Progenitor cell of endocrine pancreas (in vitro differentiated cells): ENCODE results near the gene COX20. TPM values are rescaled to one million over a fixed set of nuclear protein-coding genes. Genes with fewer than 3 reads are reported as not detected.

Experiments used
- DNase-seq: peaks from one replicate; pipeline ENCODE4 v3.0.0; 2021; ENCODE audit warnings: low spot score; ENCODE audit not compliant: unreplicated experiment
- H3K27ac Mint-ChIP-seq: 2 replicates; pipeline ENCODE4 v1.8.0; 2021; ENCODE audit warnings: mild to moderate bottlenecking, moderate library complexity, mixed read lengths
- H3K27me3 Mint-ChIP-seq: 2 replicates; pipeline ENCODE4 v1.8.0; 2021; ENCODE audit warnings: mixed read lengths
- H3K36me3 Mint-ChIP-seq: 2 replicates; pipeline ENCODE4 v1.8.0; 2022; ENCODE audit warnings: mixed read lengths; ENCODE audit not compliant: insufficient read depth
- H3K4me1 Mint-ChIP-seq: 2 replicates; pipeline ENCODE4 v1.8.0; 2021; ENCODE audit warnings: low read depth, mixed read lengths
- H3K4me3 Mint-ChIP-seq: 2 replicates; pipeline ENCODE4 v1.8.0; 2021; ENCODE audit warnings: low read depth, mild to moderate bottlenecking, moderate library complexity, mixed read lengths
- H3K9me3 Mint-ChIP-seq: 2 replicates; pipeline ENCODE4 v1.8.0; 2021; ENCODE audit warnings: low read depth, mixed read lengths
- total RNA-seq: library from RNA; stranded (reverse); gene quantifications from 2 replicates; pipeline ENCODE4 v1.2.1, GENCODE V29; 2021
- TF ChIP-seq, protein P1 (sequence below): fragments of 200-600 bp; sonication (generic); IDR thresholded peaks from one replicate; pipeline ENCODE4 v1.5.0; 2021; ENCODE audit warnings: antibody characterized with exemption, mild to moderate bottlenecking; ENCODE audit not compliant: unreplicated experiment

COX20 gene
- total RNA-seq, 1 donor from 2014 or later: 31.8 TPM

DNA sequence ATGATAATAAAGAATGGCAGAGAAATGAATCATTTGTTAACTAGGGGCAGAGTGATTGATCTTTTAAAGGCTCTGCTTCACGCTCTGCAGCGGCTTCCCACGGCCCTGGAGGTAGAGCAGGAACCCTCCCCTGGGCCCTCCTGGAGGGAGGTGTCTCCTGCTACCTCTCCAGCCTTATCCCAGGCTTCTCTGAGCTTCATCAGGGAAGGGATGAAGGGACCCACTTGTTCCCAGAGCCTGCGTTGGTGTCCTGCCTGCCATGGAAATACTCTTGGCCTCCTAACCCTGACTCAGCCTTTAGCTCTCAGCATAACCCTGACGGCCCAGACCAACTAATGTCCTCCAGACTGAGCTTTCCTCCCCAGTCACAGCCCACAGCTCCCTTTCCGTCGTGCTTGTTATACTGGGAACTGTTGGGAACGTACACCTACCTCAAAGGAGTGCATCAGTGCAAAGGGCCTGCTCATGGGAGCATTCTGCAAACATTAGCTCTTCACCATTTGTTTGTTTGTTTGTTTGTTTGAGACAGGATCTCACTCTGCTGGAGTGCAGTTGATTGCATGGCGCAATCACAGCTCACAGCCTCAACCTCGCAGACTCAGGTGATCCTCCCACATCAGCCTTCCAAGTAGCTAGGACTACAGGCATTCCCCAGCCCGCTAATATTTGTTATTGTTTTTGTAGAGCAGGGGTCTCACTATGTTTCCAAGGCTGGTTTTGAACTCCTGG lies 46.3 kb downstream of the COX20 start:
- H3K9me3 Mint-ChIP-seq: no peaks in the 10 kb centered on the region
- H3K4me3 Mint-ChIP-seq: no peak overlapping the region
- H3K27me3 Mint-ChIP-seq: no peaks in the 10 kb centered on the region
- peaks cover 13% of the 10 kb centered on the region for H3K4me1 Mint-ChIP-seq
- DNase-seq: no peak
- no peaks in the 10 kb centered on the region for H3K36me3 Mint-ChIP-seq
- TF ChIP-seq, protein P1, sequence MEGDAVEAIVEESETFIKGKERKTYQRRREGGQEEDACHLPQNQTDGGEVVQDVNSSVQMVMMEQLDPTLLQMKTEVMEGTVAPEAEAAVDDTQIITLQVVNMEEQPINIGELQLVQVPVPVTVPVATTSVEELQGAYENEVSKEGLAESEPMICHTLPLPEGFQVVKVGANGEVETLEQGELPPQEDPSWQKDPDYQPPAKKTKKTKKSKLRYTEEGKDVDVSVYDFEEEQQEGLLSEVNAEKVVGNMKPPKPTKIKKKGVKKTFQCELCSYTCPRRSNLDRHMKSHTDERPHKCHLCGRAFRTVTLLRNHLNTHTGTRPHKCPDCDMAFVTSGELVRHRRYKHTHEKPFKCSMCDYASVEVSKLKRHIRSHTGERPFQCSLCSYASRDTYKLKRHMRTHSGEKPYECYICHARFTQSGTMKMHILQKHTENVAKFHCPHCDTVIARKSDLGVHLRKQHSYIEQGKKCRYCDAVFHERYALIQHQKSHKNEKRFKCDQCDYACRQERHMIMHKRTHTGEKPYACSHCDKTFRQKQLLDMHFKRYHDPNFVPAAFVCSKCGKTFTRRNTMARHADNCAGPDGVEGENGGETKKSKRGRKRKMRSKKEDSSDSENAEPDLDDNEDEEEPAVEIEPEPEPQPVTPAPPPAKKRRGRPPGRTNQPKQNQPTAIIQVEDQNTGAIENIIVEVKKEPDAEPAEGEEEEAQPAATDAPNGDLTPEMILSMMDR: no peak
- no peak overlapping the region for H3K27ac Mint-ChIP-seq

DNA sequence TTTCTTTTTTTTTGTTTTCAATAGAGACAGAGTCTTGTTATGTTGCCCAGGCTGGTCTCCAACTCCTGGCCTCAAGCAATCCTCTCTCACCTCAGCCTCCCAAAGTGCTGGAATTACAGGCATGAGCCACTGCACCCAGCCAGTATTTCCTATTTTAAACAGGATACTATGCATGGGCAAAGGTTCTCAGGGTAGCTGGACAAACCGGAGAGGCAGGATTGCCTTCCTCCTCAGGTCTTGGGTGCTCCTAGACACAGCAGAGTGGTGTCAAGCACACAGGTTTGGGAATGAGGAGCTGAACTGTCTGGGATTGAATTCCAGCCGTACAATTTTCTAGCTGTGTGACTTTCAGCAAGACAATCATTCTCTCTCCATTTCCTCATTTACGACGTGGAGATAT lies 51.8 kb downstream of the COX20 start:
- no peaks in the 10 kb centered on the region for H3K36me3 Mint-ChIP-seq
- H3K9me3 Mint-ChIP-seq: no peaks in the 10 kb centered on the region
- no peaks in the 10 kb centered on the region for H3K4me1 Mint-ChIP-seq
- no peak for DNase-seq
- H3K27me3 Mint-ChIP-seq: no peaks in the 10 kb centered on the region
- no peak overlapping the region for H3K27ac Mint-ChIP-seq
- TF ChIP-seq, protein P1: no peak
- no peak overlapping the region for H3K4me3 Mint-ChIP-seq

DNA sequence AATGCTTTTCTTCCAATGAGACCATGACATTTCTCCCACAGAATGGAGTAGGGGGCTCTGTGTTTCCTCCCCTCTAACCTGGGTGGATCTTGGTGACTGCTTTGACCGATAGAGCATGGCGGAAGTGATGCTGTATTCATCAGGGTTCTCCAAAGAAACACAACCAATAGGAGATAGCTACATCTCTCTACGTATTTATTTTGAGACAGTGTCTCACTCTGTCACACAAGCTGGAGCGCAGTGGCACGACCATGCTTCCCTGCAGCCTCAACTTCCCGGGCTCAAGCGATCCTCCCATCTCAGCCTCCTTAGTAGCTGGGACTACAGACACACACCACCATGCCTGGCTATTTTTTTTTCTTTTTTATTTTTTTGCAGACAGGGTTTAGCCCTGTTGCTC lies 58.4 kb downstream of the COX20 start:
- Mint-ChIP-seq H3K27ac (no peak overlapping the region), H3K4me3 (no peak overlapping the region), H3K27me3 (no peaks in the 10 kb centered on the region), H3K36me3 (no peaks in the 10 kb centered on the region), H3K4me1 (peaks cover 2% of the 10 kb centered on the region), H3K9me3 (no peaks in the 10 kb centered on the region)
- TF ChIP-seq, protein P1: no peak
- DNase-seq: no peak

Other genes with a start within 250 kb of the COX20 start
- 32.7 and 33.0 TPM in 2 replicates for gene DESI2, start 182.5 kb upstream of the COX20 start, total RNA-seq
- 512 and 526 TPM in 2 replicates for gene HNRNPU, start 28.9 kb downstream of the COX20 start, total RNA-seq